Activated naive CD8-positive, alpha-beta T cell treated with anti-CD3 and anti-CD28 coated beads, Interleukin-2, amount 10 ng/mL, durations not matched to agents 7 days and 5 days (primary cell): ENCODE results near the gene ALAS1. TPM values are rescaled to one million over a fixed set of nuclear protein-coding genes. Genes with fewer than 3 reads are reported as not detected.

Experiments
- ATAC-seq: fragments of 150-1000 bp; cut with Tn5 transposase; one replicate; pipeline ENCODE4 v1.10.0; 2021; ENCODE audit warnings: low read depth, moderate library complexity
- POLR2A ChIA-PET: fragments of 350-600 bp; sonication (Branson Sonifier 250); formaldehyde crosslinking; loops from one replicate; lab custom pipeline; 2021; ENCODE audit warnings: antibody characterized with exemption; lab: Charles Lee
- DNase-seq: peaks from one replicate; pipeline ENCODE4 v3.0.0; 2021
- H3K27ac Mint-ChIP-seq: one replicate; pipeline ENCODE4 v1.8.0; 2022; ENCODE audit warnings: mild to moderate bottlenecking, mixed read lengths
- H3K27me3 Mint-ChIP-seq: one replicate; pipeline ENCODE4 v1.8.0; 2022; ENCODE audit warnings: mild to moderate bottlenecking, moderate library complexity, mixed read lengths
- H3K36me3 Mint-ChIP-seq: one replicate; pipeline ENCODE4 v1.8.0; 2021; ENCODE audit warnings: mild to moderate bottlenecking, mixed read lengths
- H3K4me1 Mint-ChIP-seq: one replicate; pipeline ENCODE4 v1.8.0; 2021; ENCODE audit warnings: mixed read lengths
- H3K4me3 Mint-ChIP-seq: one replicate; pipeline ENCODE4 v1.8.0; 2022; ENCODE audit warnings: mild to moderate bottlenecking, moderate library complexity, mixed read lengths
- H3K9me3 Mint-ChIP-seq: one replicate; pipeline ENCODE4 v1.8.0; 2021; ENCODE audit warnings: mixed read lengths
- total RNA-seq, 2 experiments: library from RNA; stranded (reverse); gene quantifications; one replicate each; pipeline ENCODE4 v1.2.3, GENCODE V29; 2021

The ALAS1 gene
- total RNA-seq, 2 experiments from 2014 or later, result 46.9 to 50.1 TPM

- H3K36me3 Mint-ChIP-seq, result peaks cover 31% of the 10 kb centered on the region
- no peaks in the 10 kb centered on the region for H3K27me3 Mint-ChIP-seq
- POLR2A ChIA-PET, result interaction anchor here (3.8 to 30.7 kb wide), 3 partner anchors 8 to 30 kb away, joined by 20 to 1053 read pairs (median 158); partner anchors contain the start of genes GLYCTK, TWF2 and WDR82
- peaks cover 60% of the 10 kb centered on the region for H3K4me1 Mint-ChIP-seq
- no peak for ATAC-seq
- peak overlapping the region; percentile 91 for H3K4me3 Mint-ChIP-seq
- no peak for DNase-seq
- H3K9me3 Mint-ChIP-seq, result no peaks in the 10 kb centered on the region
- peak overlapping the region; percentile 94 for H3K27ac Mint-ChIP-seq
Measured at GRCh38 chr3:52247409-52248164, 49.6 kb downstream of the ALAS1 start.

DNA sequence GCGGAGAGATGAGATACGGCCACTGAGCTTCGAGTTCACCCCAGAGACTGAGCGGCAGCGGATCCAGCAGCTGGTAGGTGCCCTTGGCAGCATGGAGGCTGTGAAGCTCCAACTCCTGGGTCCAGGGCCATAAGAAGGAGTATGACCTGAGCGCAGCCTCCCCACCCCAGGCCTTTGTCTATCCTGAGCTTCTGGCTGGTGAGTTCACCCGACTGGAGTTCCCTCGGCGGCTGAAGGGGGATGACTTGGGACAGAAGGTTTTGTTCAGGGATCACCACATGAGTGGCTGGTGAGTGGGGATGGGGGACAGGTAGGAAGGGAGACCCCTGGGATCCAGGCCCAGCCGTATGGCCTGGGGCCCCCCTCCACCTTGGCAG, 50.2 kb downstream of the ALAS1 start:
- H3K4me3 Mint-ChIP-seq, result peak overlapping the region; percentile 91
- H3K27me3 Mint-ChIP-seq, result no peaks in the 10 kb centered on the region
- DNase-seq (no peak), ATAC-seq (no peak)
- H3K4me1 Mint-ChIP-seq, result peaks cover 63% of the 10 kb centered on the region
- H3K27ac Mint-ChIP-seq, result peak overlapping the region; percentile 94
- H3K9me3 Mint-ChIP-seq, result no peaks in the 10 kb centered on the region
- POLR2A ChIA-PET, result interaction anchor here (3.8 to 30.7 kb wide), 3 partner anchors 9 to 30 kb away, joined by 20 to 1053 read pairs (median 158); partner anchors contain the start of genes GLYCTK, TWF2 and WDR82
- peaks cover 35% of the 10 kb centered on the region for H3K36me3 Mint-ChIP-seq

DNA sequence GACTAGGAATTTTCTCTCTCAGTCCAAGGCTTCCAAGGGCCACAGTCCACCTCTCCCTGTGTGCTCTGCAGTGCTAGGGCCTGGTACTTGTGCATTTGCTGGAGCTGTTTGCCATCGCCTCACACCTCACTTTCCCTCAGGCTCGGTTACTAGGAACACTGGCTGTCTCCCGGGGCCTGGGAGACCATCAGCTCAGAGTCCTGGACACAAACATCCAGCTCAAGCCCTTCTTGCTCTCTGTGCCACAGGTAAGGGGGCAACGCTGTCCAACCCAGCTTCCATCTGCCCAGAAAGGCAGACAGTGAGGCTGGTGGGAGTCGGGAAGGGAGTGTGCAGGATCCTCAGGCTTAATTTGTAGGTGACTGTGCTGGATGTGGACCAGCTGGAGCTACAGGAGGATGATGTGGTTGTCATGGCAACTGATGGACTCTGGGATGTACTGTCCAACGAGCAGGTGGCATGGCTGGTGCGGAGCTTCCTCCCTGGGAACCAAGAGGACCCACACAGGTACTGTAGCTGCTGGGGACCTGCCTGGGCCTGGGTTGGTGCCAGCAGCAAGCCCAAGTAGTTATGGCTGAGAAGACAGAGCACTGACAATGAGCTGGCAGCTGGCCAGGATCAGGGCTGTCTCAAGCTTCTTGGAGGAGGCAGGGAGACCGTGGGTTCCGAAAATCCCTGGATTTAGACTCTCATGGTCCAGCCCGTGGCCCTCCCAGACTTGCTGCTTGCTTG, 51.0 kb downstream of the ALAS1 start:
- POLR2A ChIA-PET, result interaction anchor here (1.6 to 30.7 kb wide), 4 partner anchors 10 to 29 kb away, joined by 4 to 1053 read pairs (median 89); partner anchors contain the start of genes GLYCTK, TWF2 and WDR82
- no peak for ATAC-seq
- H3K27me3 Mint-ChIP-seq, result no peaks in the 10 kb centered on the region
- H3K27ac Mint-ChIP-seq, result peak overlapping the region; percentile 94
- no peaks in the 10 kb centered on the region for H3K9me3 Mint-ChIP-seq
- no peak for DNase-seq
- peaks cover 65% of the 10 kb centered on the region for H3K4me1 Mint-ChIP-seq
- peaks cover 37% of the 10 kb centered on the region for H3K36me3 Mint-ChIP-seq
- peak overlapping the region; percentile 91 for H3K4me3 Mint-ChIP-seq

GRCh38 chr3:52249683-52250082, 51.7 kb downstream of the ALAS1 start:
- Mint-ChIP-seq H3K9me3 (no peaks in the 10 kb centered on the region), H3K36me3 (peaks cover 40% of the 10 kb centered on the region), H3K27me3 (no peaks in the 10 kb centered on the region), H3K4me1 (peaks cover 63% of the 10 kb centered on the region), H3K27ac (peak overlapping the region; percentile 94), H3K4me3 (peak overlapping the region; percentile 14)
- no peak for DNase-seq
- no peak for ATAC-seq
- POLR2A ChIA-PET, result interaction anchor here (1.6 to 30.7 kb wide), 4 partner anchors 11 to 28 kb away, joined by 4 to 1053 read pairs (median 81); partner anchors contain the start of genes GLYCTK, TWF2 and WDR82

DNA sequence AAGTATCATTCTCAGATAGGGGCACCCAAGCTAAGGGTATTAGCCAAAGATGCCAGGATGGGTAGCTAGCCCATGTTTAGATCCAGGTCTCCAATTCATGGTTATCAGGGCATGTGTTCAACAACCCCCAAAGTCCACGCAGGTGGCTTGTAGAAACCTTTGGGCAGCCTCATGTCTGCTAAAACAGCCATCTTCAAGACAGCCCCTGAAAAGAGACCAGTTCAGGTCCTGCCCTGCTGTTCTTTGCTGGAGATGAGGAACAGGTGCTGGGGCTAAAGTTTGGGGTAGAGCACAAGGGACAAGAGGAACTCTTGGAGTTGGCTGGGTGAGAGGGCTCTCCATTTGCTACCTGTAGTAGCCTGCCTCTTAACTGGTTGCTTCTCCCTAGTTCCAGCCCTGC, 52.2 kb downstream of the ALAS1 start:
- Mint-ChIP-seq H3K36me3 (peaks cover 44% of the 10 kb centered on the region), H3K27me3 (no peaks in the 10 kb centered on the region), H3K27ac (peak overlapping the region; percentile 94), H3K4me3 (peak overlapping the region; percentile 14), H3K9me3 (no peaks in the 10 kb centered on the region), H3K4me1 (peaks cover 64% of the 10 kb centered on the region)
- ATAC-seq (no peak), DNase-seq (no peak)
- POLR2A ChIA-PET, result interaction anchor here (1.6 to 30.7 kb wide), 4 partner anchors 11 to 28 kb away, joined by 4 to 1053 read pairs (median 81); partner anchors contain the start of genes GLYCTK, TWF2 and WDR82

DNA sequence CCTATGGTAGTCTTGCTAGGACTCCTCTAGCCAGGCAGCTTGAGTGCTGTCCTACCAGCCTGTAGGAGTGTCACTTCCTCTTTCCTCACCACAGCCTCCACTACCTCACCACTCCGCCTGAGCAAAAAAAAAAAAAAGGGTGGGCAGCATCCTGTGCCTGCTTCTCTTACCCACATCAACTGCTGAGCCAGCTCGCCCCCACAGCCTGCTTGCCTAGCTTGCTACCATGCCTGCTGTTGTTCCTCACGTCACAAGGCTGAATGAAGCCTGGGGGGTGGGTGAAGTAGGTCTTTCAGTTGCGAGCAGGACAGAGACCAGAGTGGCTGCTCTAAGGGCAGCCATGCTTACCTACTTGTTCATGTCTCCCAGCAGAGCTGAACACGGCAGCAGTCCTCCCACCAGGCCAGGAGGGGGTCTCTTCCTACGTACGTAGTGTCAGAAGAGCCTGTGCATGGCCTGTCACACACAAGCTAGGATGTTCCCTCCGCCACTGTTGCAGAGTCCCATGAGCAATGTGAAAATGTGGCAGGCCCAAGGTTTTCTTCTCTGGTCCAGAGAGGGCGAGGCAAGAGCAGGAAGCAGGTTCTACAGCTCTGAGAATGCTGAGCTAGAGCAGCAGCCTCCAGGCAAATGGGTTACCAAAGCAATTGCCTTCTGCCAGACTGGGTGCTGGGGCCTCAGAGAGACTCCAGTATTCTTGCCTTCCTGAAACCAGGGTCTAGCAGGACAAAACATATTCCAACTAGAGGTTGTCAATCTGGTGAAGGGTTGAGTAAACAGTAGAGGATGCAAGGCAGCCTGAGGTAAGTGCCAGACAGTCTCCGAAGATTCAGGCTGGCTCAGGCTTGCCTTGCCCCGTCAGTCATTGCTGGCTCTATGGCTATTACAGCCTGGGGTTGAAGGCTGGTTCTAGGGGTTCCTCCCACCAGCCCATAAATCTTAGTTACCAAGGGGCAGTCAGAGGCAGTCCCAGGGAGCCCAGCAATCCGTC, 55.6 kb downstream of the ALAS1 start:
- POLR2A ChIA-PET, result interaction anchor here (1.0 to 30.7 kb wide), 9 partner anchors 9 to 198 kb away, joined by 3 to 1053 read pairs (median 13); partner anchors contain the start of genes GLYCTK, PPM1M, TLR9 and TWF2
- H3K9me3 Mint-ChIP-seq, result no peaks in the 10 kb centered on the region
- ATAC-seq (peak; percentile 84), DNase-seq (peak; percentile 77)
- peak overlapping the region; percentile 86 for H3K4me3 Mint-ChIP-seq
- peaks cover 62% of the 10 kb centered on the region for H3K36me3 Mint-ChIP-seq
- H3K4me1 Mint-ChIP-seq, result peaks cover 80% of the 10 kb centered on the region
- H3K27ac Mint-ChIP-seq, result peak overlapping the region; percentile 99
- no peaks in the 10 kb centered on the region for H3K27me3 Mint-ChIP-seq

- DNase-seq (peak; percentile 19), ATAC-seq (no peak)
- Mint-ChIP-seq H3K27me3 (no peaks in the 10 kb centered on the region), H3K27ac (peak overlapping the region; percentile 99), H3K9me3 (no peaks in the 10 kb centered on the region), H3K4me3 (peak overlapping the region; percentile 54), H3K4me1 (peaks cover 81% of the 10 kb centered on the region), H3K36me3 (peaks cover 62% of the 10 kb centered on the region)
- POLR2A ChIA-PET, result interaction anchor here (0.7 to 30.7 kb wide), 9 partner anchors 9 to 1917 kb away, joined by 3 to 1053 read pairs (median 13); partner anchors contain the start of genes GLYCTK, PPM1M, TLR9 and TWF2
Measured at GRCh38 chr3:52254608-52255007, 56.6 kb downstream of the ALAS1 start.

- POLR2A ChIA-PET, result interaction anchor here (5.4 to 30.7 kb wide), 3 partner anchors 11 to 22 kb away, joined by 50 to 1053 read pairs (median 158); partner anchors contain the start of genes GLYCTK, PPM1M, TWF2 and WDR82
- Mint-ChIP-seq H3K36me3 (peaks cover 69% of the 10 kb centered on the region), H3K4me3 (no peak overlapping the region), H3K9me3 (no peaks in the 10 kb centered on the region), H3K27ac (peak overlapping the region; percentile 99), H3K27me3 (no peaks in the 10 kb centered on the region), H3K4me1 (peaks cover 76% of the 10 kb centered on the region)
- ATAC-seq, result no peak
- DNase-seq, result no peak
Measured at GRCh38 chr3:52256159-52256558, 58.2 kb downstream of the ALAS1 start.

GRCh38 chr3:52256622-52257021, 58.7 kb downstream of the ALAS1 start:
- no peaks in the 10 kb centered on the region for H3K27me3 Mint-ChIP-seq
- POLR2A ChIA-PET, result interaction anchor here (0.7 to 30.7 kb wide), 4 partner anchors 12 to 28 kb away, joined by 3 to 1053 read pairs (median 104); partner anchors contain the start of genes GLYCTK, PPM1M, TWF2 and WDR82
- DNase-seq, result no peak
- H3K4me3 Mint-ChIP-seq, result no peak overlapping the region
- peaks cover 76% of the 10 kb centered on the region for H3K4me1 Mint-ChIP-seq
- peak overlapping the region; percentile 78 for H3K27ac Mint-ChIP-seq
- no peaks in the 10 kb centered on the region for H3K9me3 Mint-ChIP-seq
- peaks cover 72% of the 10 kb centered on the region for H3K36me3 Mint-ChIP-seq
- no peak for ATAC-seq

DNA sequence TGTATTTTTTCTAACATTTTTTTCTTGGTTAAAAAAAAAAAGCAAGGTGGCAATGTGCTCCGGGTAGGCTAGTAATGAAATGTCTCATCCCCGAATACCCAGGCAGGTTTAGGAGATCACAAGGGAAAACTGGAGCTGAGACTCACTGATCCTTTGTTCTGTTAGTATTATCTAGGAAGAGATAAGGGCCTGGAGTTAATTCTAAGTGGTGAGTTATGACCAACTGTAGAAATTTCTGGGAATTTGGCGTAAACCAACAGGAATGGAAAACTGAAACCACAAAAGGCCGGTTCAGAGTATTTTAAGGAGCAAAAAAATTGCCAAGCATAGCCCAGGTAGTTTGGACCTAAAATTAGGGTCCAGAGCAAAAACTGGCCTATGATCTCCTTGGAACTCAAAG, 60.0 kb downstream of the ALAS1 start:
- ATAC-seq (no peak), DNase-seq (no peak)
- Mint-ChIP-seq H3K27me3 (no peaks in the 10 kb centered on the region), H3K9me3 (no peaks in the 10 kb centered on the region), H3K4me3 (no peak overlapping the region), H3K36me3 (peaks cover 71% of the 10 kb centered on the region), H3K4me1 (peaks cover 78% of the 10 kb centered on the region), H3K27ac (peak overlapping the region; percentile 50)
- POLR2A ChIA-PET, result interaction anchor here (1.9 to 30.7 kb wide), 2 partner anchors 18 to 20 kb away, joined by 7 to 1053 read pairs; partner anchors contain the start of genes GLYCTK and WDR82

DNA sequence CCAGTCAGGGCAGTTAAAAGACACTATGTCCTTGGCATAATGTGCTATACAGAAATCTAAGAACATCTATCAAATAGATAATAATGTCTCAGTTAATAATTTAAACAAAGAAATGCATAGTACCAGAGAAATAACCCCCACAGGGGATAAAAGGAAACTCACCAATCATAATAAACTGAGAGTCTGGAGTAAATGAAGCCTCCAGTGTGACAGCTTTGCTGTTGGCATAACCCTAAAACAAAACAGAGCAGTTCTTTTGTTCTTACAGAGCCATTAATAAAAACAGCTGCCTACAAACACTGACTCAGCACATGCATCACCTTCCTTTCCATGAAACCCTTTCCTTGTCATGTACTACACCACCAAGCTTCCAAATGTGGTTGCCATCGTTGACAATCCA, 61.1 kb downstream of the ALAS1 start:
- Mint-ChIP-seq H3K4me3 (no peak overlapping the region), H3K4me1 (peaks cover 75% of the 10 kb centered on the region), H3K9me3 (no peaks in the 10 kb centered on the region), H3K27me3 (no peaks in the 10 kb centered on the region), H3K27ac (peak overlapping the region; percentile 2), H3K36me3 (peaks cover 77% of the 10 kb centered on the region)
- POLR2A ChIA-PET, result interaction anchor here (1.9 to 30.7 kb wide), 2 partner anchors 19 kb away, joined by 7 to 1053 read pairs; partner anchors contain the start of genes GLYCTK and WDR82
- DNase-seq (no peak), ATAC-seq (no peak)

- no peak overlapping the region for H3K4me3 Mint-ChIP-seq
- POLR2A ChIA-PET, result interaction anchor here (1.9 to 30.7 kb wide), 2 partner anchors 18 to 19 kb away, joined by 7 to 1053 read pairs; partner anchors contain the start of genes GLYCTK and WDR82
- H3K27ac Mint-ChIP-seq, result no peak overlapping the region
- DNase-seq (no peak), ATAC-seq (no peak)
- H3K4me1 Mint-ChIP-seq, result peaks cover 75% of the 10 kb centered on the region
- H3K27me3 Mint-ChIP-seq, result no peaks in the 10 kb centered on the region
- no peaks in the 10 kb centered on the region for H3K9me3 Mint-ChIP-seq
- H3K36me3 Mint-ChIP-seq, result peaks cover 78% of the 10 kb centered on the region
Measured at GRCh38 chr3:52259448-52259847, 61.5 kb downstream of the ALAS1 start.
